K562 (cell line): ENCODE data around the gene SEPTIN6.

ENCODE experiments used
- CBX3 ChIP-seq, 2 experiments: IDR thresholded peaks; 1 replicate in 1 of 2; 2 replicates in 1 of 2; pipeline ENCODE4 v1.6.1; 2012; ENCODE audit warnings: inconsistent platforms in 2 of 2, low read length in 2 of 2, borderline replicate concordance in 1 of 2, control low read depth in 1 of 2
- CTCF ChIP-seq, 3 experiments: IDR thresholded peaks in 2 of 3; conservative IDR thresholded peaks in 1 of 3; 2 replicates each; pipeline ENCODE4 v1.5.1; 2011 to 2012; ENCODE audit warnings: low read length in 3 of 3, mild to moderate bottlenecking in 3 of 3, control low read depth in 2 of 3, improper control_type of control experiment in 1 of 3, inconsistent platforms in 1 of 3, low read depth in 1 of 3, mixed read lengths in 1 of 3, moderate library complexity in 1 of 3; ENCODE audit not compliant: insufficient read depth in 2 of 3
- GMEB1 ChIP-seq: fragments of 250-450 bp; sonication (Bioruptor Pico); IDR thresholded peaks from 2 replicates; pipeline ENCODE4 v1.4.0; 2020; ENCODE audit warnings: mild to moderate bottlenecking
- KLF6 ChIP-seq: fragments of 250-450 bp; sonication (Bioruptor Pico); IDR thresholded peaks from 2 replicates; pipeline ENCODE4 v1.4.0; 2020; ENCODE audit warnings: mild to moderate bottlenecking, moderate library complexity, borderline replicate concordance
- POLR2A ChIP-seq: fragments of 450-650 bp; conservative IDR thresholded peaks from 2 replicates; pipeline ENCODE4 v1.6.1; 2016
- REST ChIP-seq, 2 experiments: fragments of 450-650 bp; formaldehyde crosslinking in 1 of 2; IDR thresholded peaks; 2 replicates each; pipeline versions ENCODE4 v1.4.0 to v1.6.1; 2014 to 2020; ENCODE audit warnings: mild to moderate bottlenecking in 2 of 2, borderline replicate concordance in 1 of 2, low read depth in 1 of 2
- RFX5 ChIP-seq: IDR thresholded peaks from 2 replicates; pipeline ENCODE4 v1.6.1; 2011; ENCODE audit warnings: low read depth, mild to moderate bottlenecking, improper control_type of control experiment, low read length
- ZKSCAN3 ChIP-seq: fragments of 250-450 bp; sonication (Bioruptor Pico); IDR thresholded peaks from 2 replicates; pipeline ENCODE4 v1.4.0; 2020
- ZNF407 ChIP-seq: fragments of 450-650 bp; IDR thresholded peaks from 2 replicates; pipeline ENCODE4 v1.6.1; 2016; ENCODE audit warnings: low read depth
- ZNF561 ChIP-seq: fragments of 450-650 bp; formaldehyde crosslinking; conservative IDR thresholded peaks from 2 replicates; pipeline ENCODE4 v1.4.0; 2020; ENCODE audit warnings: mild to moderate bottlenecking, moderate library complexity

- TF ChIP-seq REST (IDR thresholded peaks at IDR 0.05; ENCODE audit: borderline replicate concordance) (no peak), REST (CRISPR knock-in tag; IDR thresholded peaks at IDR 0.05; ENCODE audit: low read depth) (no peak), ZNF407 (no peak), GMEB1 (CRISPR knock-in tag) (no peak), CTCF (IDR thresholded peaks at IDR 0.05 in 2 of 3, conservative IDR thresholded peaks at IDR 0.05 in 1 of 3; ENCODE audit: insufficient read depth in 2 of 3, low read depth in 1 of 3, low read length in 3 of 3) (no peak), KLF6 (CRISPR knock-in tag) (no peak), POLR2A (peak; percentile 57), ZNF561 (CRISPR knock-in tag) (no peak), ZKSCAN3 (CRISPR knock-in tag) (no peak), RFX5 (no peak), CBX3 (IDR thresholded peaks at IDR 0.05; ENCODE audit: borderline replicate concordance in 1 of 2, low read length in 2 of 2) (no peak)
Observed at GRCh38 chrX:119685225-119686066, 7.5 kb downstream of the SEPTIN6 start.
